ENCODE measurements around the gene REEP3.

Gene REEP3

DNA sequence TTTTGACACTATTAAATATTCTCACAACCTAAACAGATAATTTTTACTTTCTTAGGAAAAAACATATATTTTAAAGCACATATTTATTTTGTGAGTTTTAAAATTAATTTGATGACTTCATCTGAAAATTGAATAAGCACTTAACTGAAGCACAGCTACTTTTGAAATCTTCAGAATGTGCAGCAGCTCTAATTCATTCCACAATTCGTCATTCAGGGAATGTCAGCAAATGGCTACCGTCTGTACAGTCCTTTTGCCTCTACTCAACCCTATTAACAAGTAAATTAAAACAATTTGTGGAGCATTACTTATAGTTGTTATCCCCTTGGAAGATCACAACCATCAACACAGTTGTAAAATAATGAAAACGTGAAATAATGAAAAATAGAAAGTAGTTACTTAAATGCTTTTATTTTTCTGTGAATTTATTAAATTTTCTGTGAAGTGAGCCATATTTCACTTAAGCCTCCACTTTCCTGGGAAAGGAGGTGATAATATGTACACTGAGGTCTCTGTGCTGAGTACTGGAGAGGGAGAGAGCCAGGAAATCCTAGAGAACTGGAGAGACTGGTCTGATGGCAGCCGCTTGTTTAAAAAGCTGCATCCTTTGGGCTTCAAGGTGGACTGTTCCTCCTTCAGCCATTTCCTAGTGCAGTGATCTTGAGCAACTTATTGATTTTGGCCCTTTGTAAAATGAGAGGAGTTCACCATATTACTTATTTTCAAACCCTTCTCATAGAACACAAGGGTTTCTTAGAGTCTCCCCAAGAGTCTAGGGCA, 70.6 kb downstream of the REEP3 start:
- DNase-seq = no peak

- no peak for DNase-seq
These were observed 72.4 kb downstream of the REEP3 start for GRCh38 chr10:63593576-63593975.

DNA sequence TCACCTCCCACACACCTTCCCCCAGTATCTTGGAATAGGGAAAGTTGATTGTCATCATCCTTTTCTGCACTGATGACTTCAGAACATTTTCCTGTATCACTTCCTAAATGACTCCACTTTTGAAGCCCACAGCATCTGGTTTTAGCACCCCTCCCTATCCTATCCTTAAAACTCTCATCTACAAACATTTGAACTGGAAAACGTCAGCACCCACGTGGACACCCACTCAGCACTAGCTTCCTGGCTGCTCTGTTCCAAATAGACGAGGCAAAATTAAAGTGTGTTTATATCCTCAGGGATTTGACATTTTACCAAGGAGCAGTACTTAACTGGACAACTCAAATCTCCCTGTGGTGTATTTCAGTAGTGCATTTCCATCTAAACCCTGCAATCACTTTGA, 73.9 kb downstream of the REEP3 start:
- DNase-seq = no peak

DNA sequence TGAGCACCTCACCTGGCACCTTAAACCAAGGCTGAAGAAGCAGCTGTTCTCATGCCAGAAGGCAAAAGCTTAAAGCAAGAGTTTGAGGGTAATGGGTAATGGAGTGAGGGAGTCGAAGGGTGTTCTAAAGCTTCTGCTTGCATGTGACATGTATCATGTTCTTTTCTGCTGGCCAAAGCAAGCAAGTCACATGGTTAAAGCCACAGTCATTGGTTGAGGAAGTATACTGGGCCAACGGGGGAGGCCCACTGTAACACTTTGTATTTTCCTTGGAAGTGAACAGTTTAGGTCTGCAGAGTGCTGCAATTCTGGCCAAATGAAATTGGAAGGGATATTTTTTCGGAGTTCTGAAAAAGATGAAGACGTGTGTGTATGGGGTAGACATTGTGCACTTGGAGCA, 75.7 kb downstream of the REEP3 start:
- no peak for DNase-seq

DNA sequence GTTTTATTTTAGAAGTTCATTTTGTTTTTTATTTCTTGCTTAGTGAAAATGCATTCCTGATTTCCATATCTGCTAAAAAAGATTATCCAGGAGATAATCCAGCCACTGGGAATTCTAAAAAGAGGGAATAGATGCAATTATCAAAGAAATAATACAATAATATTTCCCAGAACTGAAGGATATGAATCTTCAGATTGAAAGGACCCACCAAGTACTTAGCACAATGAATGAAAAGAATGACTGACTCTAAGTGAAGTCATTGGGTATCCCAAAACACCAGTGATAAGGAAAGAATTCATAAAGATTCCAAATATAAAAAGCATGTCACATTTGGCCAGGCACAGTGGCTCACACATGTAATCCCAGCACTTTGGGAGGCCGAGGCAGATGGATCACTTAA, 79.3 kb downstream of the REEP3 start:
- DNase-seq = no peak

GRCh38 chr10:63603709-63604445, 82.7 kb downstream of the REEP3 start:
- no peak for DNase-seq

GRCh38 chr10:63605197-63605967, 84.2 kb downstream of the REEP3 start:
- no peak for DNase-seq

- no peak for DNase-seq
These were observed 87.3 kb downstream of the REEP3 start for GRCh38 chr10:63608511-63608910.

- no peak for DNase-seq
These were observed 89.9 kb downstream of the REEP3 start for GRCh38 chr10:63611078-63611477.

DNA sequence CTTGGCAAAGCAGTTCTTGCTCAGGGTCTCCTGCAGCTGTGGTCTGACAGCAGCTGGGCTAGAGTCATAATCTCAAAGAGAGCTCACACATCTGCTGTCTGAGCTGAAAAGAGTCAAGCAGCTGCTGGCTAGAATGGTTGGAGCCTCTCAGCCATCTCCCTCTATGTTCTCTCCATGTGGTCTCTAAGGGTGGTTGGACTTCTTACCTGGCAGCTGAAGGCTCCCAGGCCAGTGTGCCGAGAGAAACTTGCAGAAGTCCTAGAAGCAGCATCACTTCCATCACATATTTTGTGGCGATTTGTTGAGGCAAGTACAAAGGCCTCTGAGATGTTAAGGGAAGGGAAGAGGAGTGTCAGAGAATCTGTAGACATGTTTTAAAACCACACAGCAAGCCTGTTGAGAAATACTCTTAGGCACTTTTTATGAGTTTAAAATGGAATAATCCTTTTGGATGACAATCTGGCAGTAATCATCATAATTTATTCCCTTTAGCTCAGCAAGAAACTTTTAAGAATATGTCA, 93.2 kb downstream of the REEP3 start:
- DNase-seq = no peak

GRCh38 chr10:63618552-63618951, 97.4 kb downstream of the REEP3 start:
- DNase-seq = no peak

GRCh38 chr10:63619426-63619825, 98.2 kb downstream of the REEP3 start:
- no peak for DNase-seq

GRCh38 chr10:63622097-63622496, 100.9 kb downstream of the REEP3 start:
- DNase-seq = no peak

- no peak for DNase-seq
These were observed 103.5 kb downstream of the REEP3 start for GRCh38 chr10:63624701-63625100.

DNA sequence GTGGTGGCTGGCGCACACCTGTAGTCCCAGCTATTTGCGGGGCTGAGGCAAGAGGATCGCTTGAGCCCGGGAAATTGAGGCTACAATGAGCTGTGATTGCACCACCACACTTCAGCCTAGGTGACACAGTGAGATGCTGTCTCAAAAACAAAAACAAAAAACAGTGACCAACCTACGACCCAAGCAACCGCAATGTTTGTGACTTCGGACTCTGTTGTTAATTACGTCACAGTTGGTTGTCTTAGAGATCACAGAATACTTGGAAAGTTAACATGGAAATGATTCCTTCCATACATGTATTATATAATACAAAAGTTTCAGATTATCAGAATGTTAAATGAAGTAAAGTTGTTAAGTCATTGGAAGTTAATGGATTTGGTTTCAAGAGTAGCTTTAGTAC, 106.2 kb downstream of the REEP3 start:
- DNase-seq = no peak

DNA sequence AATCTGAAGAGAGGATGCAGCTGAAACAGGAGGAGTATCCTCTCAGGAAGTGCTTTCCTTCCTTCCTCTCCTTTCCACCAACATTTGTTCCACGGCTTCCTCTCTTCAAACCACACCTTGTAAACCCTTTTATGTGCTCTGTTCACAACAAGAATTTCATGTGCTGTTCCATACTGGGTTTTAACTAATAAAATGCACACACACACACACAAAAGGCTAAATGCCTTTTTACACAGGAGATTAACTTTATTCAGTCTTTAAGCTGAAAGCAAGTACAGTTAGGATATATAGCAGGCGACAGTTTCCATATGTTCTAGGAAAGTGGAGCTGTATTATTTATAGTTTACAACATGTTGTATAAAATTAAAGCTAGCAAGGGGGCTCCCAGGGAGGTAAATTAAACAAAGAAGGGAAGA, 106.7 kb downstream of the REEP3 start:
- DNase-seq = no peak

- peak in 1 of 2 donors; percentile 24 for DNase-seq
These were observed 107.5 kb downstream of the REEP3 start for GRCh38 chr10:63628526-63629362.

- DNase-seq = peak; percentile 75 to 79
These were observed 108.3 kb downstream of the REEP3 start for GRCh38 chr10:63629363-63630084.

GRCh38 chr10:63630085-63630930, 109.1 kb downstream of the REEP3 start:
- peak; percentile 77 to 78 for DNase-seq

DNA sequence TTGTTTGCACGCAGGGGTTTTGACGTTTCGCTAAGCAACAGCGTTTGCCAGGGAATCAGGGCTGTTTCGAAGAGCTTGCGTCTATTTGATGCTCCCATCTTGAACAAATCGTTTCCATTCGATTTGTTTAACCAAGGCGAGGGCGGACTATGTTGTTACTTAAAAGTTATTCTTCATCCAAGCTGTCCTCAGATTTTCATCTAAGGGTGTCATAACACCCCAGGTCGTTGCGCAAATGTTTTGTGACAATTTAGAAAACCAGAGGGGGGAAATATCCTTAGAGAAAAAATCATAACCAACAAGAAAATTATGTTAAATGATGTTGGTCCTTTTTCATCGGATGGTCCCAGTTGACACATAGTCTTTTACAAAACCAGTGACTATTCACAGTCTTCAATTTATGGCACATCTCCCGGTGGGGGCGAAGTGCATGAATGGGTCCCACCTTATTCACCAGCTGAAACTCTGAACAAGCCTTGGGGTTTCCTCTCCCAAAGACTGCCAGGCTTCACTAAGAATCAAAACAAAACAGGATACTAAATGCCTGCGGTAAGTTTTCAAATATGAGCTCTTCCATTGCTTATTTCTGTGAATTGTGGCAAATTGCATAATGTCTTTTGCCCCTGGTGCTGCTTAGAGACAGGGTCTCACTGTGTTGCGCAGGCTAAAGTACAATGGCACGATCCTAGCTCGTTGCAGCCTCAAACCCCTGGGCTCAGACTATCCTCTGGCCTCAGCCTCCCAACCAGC, 109.9 kb downstream of the REEP3 start:
- DNase-seq = no peak
